Measurements from ENCODE around the gene ZNF365. TPM values are rescaled to one million over a fixed set of nuclear protein-coding genes. Genes with fewer than 3 reads are reported as not detected.

The ZNF365 gene
- 0.70 and 13.0 TPM in 2 replicates for total RNA-seq (ENCODE audit: low replicate concordance)

GRCh38 chr10:62373995-62374861, at the start of gene ZNF365:
Gene ZNF365, plus strand, starts transcription at chr10:62374369. Its CDS starts 1,825 bp downstream, at chr10:62376194.

Other genes with a start within 250 kb of the ZNF365 start
- gene RTKN2, start 105.5 kb upstream of the ZNF365 start, total RNA-seq (ENCODE audit: low replicate concordance), result 0.23 and 6.8 TPM in 2 replicates